HG03469 (cell line): ENCODE measurements around the gene PPP1R9A.
"Not testable (repeated sequence)": the region's sequence is repeated elsewhere in the genome, so short reads cannot be mapped to it uniquely, and the experiment has no call there.

Experiments
- ATAC-seq: cut with Tn5 transposase; IDR thresholded peaks from one replicate; pipeline ENCODE4 v1.9.1; 2021; ENCODE audit warnings: mild to moderate bottlenecking, moderate library complexity, moderate number of reproducible peaks; ENCODE audit not compliant: unreplicated experiment

The PPP1R9A gene

DNA sequence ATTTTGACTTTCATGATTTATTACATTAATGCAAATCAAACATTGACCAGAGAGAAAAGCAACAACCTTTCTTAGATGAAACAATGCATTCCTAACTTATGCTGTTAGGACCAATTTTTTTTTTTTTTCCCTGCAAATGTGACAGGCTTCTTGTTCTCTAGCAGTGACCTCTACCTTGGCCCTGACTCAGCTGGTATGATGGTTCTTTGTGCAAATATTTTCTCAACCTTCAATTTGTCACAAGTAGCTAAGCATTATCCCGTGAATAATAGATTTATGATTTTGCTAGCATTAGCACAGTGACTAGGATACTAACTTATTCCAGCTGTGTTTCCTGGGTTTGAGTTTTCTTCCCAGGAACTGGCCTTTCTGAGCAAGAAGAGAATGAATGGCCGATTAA lies 64.9 kb downstream of the PPP1R9A start:
- ATAC-seq: no peak

DNA sequence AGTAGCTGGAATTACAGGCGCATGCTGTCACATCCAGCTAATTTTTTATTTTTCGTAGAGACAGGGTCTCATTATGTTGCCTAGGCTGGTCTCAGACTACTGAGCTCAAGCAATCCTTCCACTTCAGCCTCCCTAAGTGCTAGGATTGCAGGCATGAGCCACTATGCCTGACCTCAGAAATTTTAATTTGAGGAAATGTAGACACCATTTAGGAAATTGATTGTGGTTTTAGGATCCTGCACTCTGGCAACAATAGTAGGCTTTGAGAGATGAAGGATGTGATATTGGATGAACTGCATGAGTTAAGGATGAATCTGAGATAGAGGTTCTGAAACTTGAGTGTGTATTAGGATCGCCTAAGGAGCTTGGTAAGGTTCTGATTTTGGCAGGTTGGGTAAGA lies 66.5 kb downstream of the PPP1R9A start:
- ATAC-seq: no peak

DNA sequence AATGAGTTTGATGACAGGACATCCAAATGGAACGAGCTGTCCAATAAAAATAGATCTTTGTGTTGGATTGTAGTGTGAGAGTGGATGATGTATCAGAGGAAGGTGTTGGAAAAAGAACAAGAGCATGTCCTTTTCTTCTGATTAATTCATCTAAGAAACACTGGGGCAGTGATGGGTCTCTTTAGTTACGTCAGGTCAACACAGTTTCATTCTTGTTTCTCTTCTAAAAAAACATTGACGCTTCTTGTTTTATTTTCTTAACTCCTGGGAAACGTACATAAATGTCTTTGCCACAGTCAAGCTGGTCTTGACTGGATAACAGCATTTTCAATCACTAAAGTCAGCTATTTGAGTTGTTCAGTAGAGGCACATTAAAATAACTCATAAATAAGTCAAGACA lies 67.0 kb downstream of the PPP1R9A start:
- ATAC-seq: no peak

DNA sequence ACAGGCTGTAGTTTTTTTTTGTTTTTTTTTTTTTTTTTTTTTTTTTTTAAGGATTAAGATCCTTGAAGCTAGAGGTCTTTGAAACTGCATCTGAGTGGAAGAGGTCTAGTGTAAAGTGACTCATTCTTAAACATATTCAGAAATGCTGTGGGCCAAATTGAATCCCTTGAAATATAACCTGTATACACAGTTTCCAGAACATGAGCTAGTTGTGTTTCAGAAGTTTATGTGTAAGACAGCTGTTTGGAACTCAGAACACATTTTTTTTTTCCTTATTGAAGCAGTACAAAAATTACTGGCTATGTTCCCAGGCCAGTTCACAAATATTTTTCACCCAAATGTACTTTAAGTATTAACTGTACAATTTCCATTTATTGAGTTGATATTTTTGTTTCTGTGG lies 67.9 kb downstream of the PPP1R9A start:
- no peak for ATAC-seq

DNA sequence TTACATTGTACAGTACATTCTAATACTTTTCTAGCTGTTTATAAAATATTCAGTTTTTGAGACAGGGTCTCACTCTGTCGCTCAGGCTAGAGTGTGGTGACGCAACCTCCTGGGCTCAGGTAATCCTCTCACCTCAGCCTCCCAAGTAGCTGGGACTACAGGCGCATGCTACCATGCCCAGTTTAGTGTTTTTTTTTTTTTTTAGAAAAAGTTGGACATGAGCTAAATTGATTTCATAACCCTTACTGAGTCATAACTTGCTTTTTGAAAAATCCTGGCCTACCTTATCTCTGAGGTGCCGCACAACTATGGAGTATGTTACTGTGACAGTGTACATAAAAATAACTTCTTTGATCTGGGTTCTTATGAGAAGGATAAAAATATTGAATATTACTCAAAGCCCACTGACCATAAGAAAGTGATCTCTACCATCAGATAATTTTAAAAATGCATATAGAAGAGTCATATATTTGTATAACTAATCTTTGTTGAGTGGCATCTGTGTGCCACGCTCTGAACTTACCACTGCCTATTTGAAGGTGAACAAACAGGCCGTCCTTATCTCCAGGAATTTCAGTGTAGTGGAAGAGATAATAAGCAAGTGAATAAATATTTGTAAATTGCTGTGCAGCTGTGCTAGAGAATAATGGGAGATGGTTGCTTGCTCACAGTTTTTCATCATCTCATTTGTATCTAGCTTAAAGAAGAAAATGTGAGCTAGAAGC lies 73.2 kb downstream of the PPP1R9A start:
- no peak for ATAC-seq

DNA sequence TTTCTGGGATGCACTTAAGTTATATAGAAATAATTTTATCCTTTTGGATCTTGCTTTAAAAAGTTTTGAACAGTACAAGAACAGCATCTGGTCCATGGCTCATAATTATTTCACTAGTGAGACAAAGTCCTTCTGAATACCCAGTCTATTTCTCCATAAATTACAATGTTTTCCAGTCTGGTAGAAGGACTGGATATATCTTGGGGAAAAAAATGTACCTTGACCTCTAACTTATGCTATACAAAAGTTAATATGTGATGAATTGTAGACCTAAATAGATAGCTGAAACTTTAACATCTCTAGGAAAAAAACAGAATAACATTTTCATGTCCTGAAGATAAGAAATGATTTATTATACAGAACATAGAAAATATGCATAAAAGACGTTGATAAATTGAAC lies 88.5 kb downstream of the PPP1R9A start:
- no peak for ATAC-seq

DNA sequence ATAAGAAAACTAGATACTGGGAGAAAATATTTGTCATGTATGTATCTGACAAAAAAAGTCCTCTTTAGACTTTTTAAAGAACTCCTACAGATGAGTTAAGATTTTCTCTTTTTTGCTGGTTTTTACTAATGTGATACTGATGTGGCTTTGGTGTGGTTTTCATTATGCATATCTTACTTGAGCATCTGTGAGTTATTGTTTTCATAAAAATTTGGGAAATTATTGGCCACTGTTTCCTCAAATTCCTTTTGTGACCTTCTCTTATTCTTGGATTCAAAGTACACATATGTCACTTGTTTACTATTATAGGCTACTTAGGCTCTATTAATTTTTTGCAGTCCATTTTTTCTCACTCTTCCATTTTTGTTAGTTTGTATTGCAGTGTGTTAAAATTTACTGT lies 89.0 kb downstream of the PPP1R9A start:
- ATAC-seq: no peak

DNA sequence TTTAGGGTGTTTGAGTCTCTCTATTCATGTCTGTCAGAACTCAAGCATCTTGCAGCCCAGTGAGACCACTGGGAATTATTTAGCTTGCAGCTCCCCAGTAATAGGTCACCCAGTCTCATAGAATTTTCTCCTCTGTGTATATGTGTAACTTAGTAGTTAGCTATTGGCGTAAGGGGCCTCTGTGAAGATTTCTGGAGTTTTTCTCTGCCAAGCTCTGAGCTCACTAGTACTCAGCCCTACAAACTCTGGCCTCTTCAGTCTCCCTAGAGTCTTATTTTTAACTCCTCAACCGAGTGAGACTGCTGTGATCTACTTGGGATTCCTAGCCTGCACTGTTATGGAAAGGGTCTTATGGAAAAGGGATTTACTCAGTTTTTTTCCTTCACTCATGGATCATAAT lies 90.2 kb downstream of the PPP1R9A start:
- no peak for ATAC-seq

DNA sequence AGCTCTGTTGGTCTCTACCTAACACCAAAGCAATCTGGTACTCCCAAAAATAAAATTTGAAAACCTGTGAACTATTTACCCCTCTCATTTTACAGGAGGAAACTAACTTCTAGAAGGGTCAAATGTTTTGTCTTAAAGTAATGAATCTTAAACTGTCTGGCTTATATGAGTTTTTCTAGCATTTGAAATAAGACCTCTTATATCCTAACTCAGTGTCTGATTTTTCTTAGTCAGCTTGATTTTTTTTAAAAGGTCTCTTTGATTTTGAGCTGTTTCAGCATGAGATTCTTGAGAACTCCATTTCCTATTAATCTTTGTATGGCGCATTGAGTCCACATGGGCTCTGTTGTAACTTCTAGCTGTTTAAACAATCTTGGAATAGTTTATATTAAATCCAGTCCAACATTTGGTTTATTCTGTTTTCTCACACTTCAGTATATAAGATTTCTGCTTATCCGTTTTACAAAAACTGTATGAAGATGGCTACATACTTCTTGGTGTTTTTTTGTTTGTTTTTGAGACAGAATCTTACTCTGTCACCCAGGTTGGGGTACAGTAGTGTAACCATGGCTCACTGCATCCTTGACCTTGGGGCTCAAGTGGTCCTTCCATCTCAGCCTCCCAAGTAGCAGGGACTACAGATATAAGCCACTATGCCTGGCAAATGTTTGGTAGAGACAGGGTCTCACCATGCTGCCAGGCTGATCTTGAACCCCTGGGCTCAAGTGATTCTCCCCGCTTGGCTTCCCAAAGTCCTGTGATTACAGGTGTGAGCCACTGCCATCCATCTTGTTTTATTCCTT lies 91.1 kb downstream of the PPP1R9A start:
- ATAC-seq: no peak

DNA sequence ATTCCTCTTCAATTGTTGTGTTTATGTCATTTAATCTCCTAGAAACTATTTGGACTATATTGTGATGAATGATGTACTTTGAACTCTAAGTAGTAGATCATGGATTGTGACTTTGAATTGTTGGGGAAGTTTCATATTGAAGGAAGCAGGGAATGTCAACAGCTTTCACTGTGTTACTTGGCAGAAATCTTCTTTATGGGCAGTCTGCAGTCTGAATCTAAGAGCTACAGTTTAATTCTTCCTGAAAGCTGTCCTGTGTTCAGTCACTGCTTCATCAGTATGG lies 91.6 kb downstream of the PPP1R9A start:
- ATAC-seq: no peak

DNA sequence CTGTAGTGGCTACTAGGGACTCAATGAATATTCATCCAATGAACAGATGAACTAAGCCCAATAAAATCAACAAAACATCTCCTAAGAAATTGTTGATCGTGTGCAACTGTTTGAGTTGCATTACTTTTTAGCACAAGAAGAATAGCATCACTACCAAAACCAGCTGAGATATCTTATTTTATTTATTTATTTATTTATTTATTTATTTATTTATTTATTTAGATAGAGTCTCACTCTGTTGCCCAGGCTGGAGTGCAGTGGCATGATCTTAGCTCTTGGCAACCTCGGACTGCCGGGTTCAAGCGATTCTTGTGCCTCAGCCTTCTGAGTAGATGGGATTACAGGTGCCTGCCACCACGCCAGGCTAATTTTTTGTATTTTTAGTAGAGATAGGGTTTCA lies 92.2 kb downstream of the PPP1R9A start:
- not testable (repeated sequence) for ATAC-seq

DNA sequence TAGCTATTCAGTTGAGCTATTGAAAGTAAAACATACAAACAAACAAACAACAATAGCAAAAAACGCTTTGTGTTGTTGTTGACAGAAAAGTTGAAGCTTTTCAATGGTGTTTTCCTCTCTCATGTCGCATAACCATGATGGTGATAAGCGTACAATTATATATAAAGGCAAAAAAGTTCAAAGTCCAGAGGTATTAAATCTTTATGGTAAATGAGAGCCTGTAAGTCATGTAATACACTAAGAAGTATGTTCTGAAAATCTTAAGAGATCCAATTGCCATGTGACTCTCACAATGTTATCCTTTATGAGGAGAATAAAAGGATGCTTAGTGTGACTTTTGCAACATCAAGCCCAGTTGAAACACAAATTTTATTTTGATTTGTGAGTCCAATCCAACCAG lies 93.9 kb downstream of the PPP1R9A start:
- no peak for ATAC-seq

DNA sequence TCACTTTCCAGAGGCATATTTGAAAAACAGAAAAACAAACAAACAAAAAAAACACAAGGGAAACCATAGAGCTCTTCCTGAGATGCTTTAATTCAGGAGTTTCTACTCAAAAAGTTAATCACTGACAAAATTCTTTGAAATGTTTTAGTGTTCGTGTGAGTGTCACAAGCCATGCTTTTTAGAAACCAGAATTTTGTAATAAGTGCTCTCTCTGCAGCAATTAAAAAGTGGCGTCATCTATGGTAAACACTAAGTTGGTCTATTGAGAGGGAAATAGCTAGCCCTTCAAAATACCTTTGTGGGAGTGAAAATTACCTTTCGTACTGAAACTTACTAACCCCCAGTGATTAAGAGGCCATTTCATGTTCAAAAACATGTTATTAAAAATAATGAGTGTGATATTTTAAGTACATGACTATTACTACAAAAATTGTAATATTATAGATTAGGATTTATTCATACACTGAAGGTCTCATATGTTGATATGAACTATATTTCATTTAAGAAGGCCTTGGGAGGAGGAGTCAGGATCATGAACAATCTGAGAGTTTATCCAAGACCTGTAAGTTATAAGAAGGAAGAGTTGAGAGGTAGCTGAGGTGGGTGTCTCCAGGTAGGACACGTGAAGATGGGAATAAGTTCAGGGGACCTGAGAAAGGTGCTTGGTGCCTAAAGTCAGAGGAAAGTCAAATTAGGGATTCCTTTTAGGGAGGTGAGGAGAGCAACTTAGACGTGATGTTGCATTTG lies 94.6 kb downstream of the PPP1R9A start:
- no peak for ATAC-seq

DNA sequence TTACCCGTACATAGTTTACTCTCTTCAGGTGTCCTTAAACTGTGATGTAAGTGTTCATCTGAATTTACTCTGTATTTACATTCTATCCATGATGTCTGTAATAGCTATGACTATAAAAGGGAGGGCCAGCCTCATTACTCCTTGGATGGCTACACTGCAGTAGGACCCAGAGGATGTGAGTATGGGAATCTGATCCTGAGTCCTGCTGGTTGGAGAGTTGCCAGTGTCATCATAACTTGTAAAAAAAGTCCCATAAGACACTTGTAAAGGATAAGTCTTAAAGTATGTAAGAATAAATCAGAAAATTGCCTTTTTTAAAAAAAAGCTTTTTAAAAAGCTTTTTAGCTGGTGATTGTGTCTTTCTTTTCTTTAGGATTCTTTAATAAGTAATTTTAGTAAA lies 95.4 kb downstream of the PPP1R9A start:
- ATAC-seq: no peak

DNA sequence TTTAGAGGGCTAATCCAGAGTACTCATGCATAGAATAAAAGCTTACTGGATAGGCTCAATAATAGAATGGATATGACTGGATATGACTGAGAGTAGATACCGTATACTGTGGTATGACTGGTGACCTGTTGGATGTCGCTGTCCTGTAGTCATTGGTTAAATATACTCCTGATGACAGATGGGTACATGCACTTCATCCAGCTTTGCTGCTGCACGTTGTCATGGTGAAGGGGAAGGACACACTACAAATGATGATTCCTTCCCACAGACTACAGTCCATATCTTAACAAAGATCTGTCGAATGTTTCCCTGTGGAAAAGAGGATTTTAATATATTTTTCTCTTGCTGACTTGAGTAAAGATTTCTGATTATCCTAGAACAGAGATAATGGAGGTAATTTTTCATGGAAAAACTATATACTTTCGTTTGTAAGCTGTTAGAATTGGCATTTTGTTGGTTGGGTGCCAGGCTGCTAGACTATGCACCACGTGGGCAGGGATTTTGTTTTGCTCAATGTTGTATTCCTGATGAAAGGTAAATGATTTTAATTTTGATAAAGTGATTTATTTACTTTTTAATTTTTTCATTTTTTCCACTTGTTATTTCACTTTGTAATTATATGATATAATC lies 97.3 kb downstream of the PPP1R9A start:
- no peak for ATAC-seq

DNA sequence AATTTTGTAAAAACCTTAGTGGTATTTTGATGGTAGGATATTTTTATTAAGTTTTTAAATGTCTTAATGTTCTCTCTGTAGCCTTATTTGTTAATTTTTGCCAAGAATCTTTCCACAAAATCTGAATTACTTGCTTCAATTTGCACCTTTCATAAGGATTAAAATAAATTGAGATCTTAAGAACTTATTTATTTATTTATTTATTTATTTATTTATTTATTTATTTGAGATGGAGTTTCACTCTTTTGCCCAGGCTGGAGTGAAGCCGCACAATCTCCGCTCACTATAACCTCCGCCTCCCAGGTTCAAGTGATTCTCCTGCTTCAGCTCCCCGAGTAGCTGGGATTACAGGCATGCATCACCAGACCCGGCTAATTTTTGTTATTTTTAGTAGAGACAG lies 98.6 kb downstream of the PPP1R9A start:
- no peak for ATAC-seq

DNA sequence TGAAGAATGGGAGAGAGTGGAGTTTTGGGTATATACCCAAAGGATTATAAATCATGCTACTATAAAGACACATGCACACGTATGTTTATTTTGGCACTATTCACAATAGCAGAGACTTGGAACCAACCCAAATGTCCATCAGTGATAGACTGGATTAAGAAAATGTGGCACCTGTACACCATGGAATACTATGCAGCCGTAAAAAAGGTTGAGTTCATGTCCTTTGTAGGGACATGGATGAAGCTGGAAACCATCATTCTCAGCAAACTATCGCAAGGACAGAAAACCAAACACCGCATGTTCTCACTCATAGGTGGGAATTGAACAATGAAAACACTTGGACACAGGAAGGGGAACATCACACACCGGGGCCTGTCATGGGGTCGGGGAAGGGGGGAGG lies 101.4 kb downstream of the PPP1R9A start:
- not testable (repeated sequence) for ATAC-seq

DNA sequence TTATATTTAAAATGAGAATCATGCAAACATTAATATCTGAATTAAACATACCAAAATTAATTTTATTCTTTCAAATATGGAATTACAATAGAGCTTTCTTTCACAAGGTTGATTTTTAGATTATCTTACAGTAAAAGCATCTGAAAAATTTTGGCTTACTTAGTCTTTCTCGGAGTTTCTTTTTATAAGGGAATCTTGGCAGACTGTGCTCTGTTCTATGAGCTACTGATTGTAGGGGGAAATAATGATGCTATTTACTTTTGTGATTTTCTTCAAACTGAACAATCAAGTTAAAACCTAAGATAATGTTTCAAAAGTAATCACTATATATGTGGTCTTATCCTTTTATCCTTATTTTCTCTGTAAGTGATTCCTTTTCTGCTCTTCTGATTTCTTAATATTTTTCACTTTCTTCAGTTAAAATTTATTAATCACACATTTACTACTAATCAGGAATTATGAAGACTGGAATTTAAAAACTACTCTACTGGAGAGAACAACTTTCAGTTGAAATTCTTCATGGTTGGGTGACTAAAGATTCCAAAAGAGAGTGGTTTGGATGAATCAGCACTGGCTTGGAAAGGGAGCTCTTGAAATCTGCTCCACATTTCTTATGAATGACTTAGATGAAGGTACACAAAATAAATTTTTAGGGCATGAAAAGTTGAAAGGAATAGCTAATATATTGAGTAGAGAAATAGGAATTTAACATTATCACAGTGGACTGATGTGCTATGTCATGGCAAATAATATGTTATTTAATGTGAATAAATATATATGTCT lies 103.9 kb downstream of the PPP1R9A start:
- ATAC-seq: no peak

DNA sequence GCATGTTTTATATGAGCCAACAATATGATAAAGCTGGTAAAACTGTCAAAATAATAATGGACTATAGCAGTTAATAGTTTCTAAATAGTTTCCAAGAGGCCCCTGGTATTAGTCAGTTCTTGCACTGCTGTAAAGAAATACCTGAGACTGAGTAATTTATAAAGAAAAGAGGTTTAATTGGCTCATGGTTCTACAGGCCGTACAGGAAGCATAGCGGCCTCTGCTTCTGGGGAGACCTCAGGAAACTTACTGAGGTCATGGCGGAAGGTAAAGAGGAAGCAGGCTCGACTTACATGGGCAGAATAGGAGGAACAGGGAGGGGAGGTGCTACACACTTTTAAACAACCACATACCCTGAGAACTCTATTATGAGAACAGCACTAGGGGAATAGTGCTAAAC lies 104.6 kb downstream of the PPP1R9A start:
- no peak for ATAC-seq

DNA sequence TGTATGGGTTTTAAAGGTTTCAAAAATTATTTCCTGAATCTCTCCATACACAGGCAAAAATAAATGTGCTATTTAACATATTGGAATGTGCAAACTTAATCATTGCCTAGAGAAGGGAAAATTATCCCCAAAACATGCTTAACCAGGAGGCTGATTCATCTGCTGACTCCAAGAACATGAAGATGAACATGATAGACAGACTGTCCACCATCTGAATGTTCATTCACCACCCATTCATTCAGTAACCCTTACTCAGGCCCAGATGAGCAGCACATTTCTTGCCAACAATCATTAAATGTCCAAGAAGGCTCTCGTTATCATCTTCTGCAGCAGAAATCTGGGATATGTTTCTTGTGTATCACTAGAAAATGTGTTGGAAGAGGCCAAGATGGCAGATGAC lies 110.6 kb downstream of the PPP1R9A start:
- no peak for ATAC-seq

DNA sequence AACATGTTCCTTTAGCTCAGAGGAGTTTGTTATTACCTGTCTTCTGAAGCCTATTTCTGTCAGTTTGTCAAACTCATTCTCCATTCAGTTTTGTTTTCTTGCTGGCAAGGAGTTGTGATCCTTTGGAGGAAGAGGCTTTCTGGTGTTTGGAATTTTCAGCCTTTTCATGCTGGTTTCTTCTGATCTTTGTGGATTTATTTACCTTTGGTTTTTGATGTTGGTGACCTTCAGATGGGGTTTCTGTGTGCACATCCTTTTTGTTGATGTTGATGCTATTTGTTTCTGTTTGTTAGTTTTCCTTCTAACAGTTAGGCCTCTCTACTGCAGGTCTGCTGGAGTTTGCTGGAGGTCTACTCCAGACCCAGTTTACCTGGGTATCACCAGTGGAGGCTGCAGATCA lies 118.6 kb downstream of the PPP1R9A start:
- ATAC-seq: no peak
